ENCODE results near the gene ANKRD28. TPM values are rescaled to one million over a fixed set of nuclear protein-coding genes. Genes with fewer than 3 reads are reported as not detected.
"Not testable (repeated sequence)": the region's sequence is repeated elsewhere in the genome, so short reads cannot be mapped to it uniquely, and the experiment has no call there.

ANKRD28 gene
- total and polyA plus RNA-seq, 7 donors: 13.4 to 64.5 (median 41.5) TPM

GRCh38 chr3:15753056-15753710 is 44.6 kb downstream of the ANKRD28 start:
- Histone ChIP-seq H3K27me3 (no peaks in the 10 kb centered on the region), H3K27ac (peak overlapping the region in 3 of 4 donors; percentile 50 to 64 (median 60)), H3K4me3 (no peak overlapping the region), H3K9me3 (no peaks in the 10 kb centered on the region), H3K36me3 (peaks cover 0 to 9% (median 0%) of the 10 kb centered on the region in 4 donors), H3K4me1 (peaks cover 0 to 36% (median 25%) of the 10 kb centered on the region in 4 donors)
- WGBS, 2 donors: 21 to 67% methylated on average over 5 of the region's 5 CpGs
- no peak for DNase-seq
- no peak for TF ChIP-seq CTCF (IDR thresholded peaks at IDR 0.05)
- no peak for TF ChIP-seq EP300 (IDR thresholded peaks at IDR 0.05)
- no peak for TF ChIP-seq POLR2A (IDR thresholded peaks at IDR 0.05)
- TF ChIP-seq POLR2AphosphoS5 (IDR thresholded peaks at IDR 0.05): no peak
- intact Hi-C loops (cut with DNase I): no loop called here

DNA sequence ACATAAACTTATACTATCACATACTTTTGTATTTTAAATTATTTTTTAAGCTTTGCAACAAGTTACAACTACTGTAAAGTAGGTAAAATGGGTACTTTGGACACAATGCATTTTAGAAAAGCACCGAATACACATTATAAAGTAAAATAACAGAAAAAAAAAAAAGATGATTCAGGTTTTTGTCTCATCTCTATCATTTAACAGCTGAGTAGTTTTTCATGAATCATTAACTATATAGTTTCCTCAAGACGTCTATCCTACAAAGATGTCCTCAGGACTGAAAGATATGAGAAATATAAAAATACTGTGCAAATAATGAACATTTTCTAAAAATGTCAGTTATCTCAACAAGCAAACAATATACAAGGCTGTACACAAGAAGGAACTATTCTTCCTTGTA is 46.9 kb downstream of the ANKRD28 start:
- 75 to 90% methylated on average over 2 of the region's 2 CpGs for WGBS, 2 donors
- H3K4me1 ChIP-seq: peaks cover 0 to 24% (median 14%) of the 10 kb centered on the region in 4 donors
- intact Hi-C loops (cut with DNase I): no loop called here
- no peak for DNase-seq
- H3K4me3 ChIP-seq: no peak overlapping the region
- no peaks in the 10 kb centered on the region for H3K9me3 ChIP-seq
- H3K27me3 ChIP-seq: no peaks in the 10 kb centered on the region
- TF ChIP-seq POLR2AphosphoS5 (IDR thresholded peaks at IDR 0.05) (no peak), CTCF (IDR thresholded peaks at IDR 0.05) (no peak), EP300 (IDR thresholded peaks at IDR 0.05) (no peak), POLR2A (IDR thresholded peaks at IDR 0.05) (no peak)
- no peak overlapping the region for H3K27ac ChIP-seq
- H3K36me3 ChIP-seq: peaks cover 0 to 9% (median 0%) of the 10 kb centered on the region in 4 donors

DNA sequence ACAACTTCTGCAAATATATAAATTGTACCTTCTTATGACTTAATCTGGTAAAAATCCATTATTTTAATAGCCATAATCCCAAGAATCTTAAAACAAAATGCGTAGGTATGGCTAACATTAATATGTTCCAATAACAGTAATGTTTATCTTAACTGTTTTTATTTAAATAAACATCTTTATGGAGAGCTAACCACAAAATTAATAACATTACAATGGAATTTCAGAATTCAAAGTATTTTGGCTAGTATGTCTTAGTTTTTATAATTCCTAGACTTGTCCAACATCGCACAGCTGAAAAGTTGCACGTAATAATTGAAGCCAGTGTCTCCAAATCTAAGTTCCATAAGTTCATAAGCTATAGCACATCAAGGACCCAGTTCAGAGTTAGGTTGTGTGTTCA is 47.6 kb downstream of the ANKRD28 start:
- no peak overlapping the region for H3K4me3 ChIP-seq
- intact Hi-C loops (cut with DNase I): no loop called here
- no peaks in the 10 kb centered on the region for H3K9me3 ChIP-seq
- no peak for DNase-seq
- TF ChIP-seq POLR2AphosphoS5 (IDR thresholded peaks at IDR 0.05): no peak
- TF ChIP-seq EP300 (IDR thresholded peaks at IDR 0.05): no peak
- TF ChIP-seq CTCF (IDR thresholded peaks at IDR 0.05): no peak
- no peak for TF ChIP-seq POLR2A (IDR thresholded peaks at IDR 0.05)
- no peaks in the 10 kb centered on the region for H3K27me3 ChIP-seq
- WGBS, 2 donors: 91 to 95% methylated on average over 3 of the region's 3 CpGs
- no peak overlapping the region for H3K27ac ChIP-seq
- peaks cover 0 to 9% (median 0%) of the 10 kb centered on the region in 4 donors for H3K36me3 ChIP-seq
- H3K4me1 ChIP-seq: peaks cover 0 to 17% (median 14%) of the 10 kb centered on the region in 4 donors

DNA sequence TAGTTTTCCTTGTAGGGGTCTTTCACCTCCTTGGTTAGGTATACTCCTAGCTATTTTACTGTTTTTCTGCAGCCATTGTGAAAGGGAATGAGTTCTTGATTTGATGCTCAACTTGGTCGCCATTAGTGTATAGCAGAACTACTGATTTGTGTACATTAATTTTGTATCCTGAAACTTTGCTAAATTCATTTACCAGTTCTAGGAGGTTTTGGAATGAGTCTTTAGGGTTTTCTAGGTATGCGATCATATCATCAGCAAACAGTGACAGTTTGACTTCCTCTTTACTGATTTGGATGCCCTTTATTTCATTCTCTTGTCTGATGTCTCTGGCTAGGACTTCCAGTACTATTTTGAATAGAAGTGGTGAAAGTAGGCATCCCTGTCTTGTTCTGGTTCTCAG is 51.9 kb downstream of the ANKRD28 start:
- intact Hi-C loops (cut with DNase I); H3K27me3 ChIP-seq; DNase-seq; H3K4me1 ChIP-seq; H3K9me3 ChIP-seq; H3K27ac ChIP-seq; H3K36me3 ChIP-seq; H3K4me3 ChIP-seq: not testable (repeated sequence)
- 79 to 93% methylated on average over 2 of the region's 2 CpGs for WGBS, 2 donors

DNA sequence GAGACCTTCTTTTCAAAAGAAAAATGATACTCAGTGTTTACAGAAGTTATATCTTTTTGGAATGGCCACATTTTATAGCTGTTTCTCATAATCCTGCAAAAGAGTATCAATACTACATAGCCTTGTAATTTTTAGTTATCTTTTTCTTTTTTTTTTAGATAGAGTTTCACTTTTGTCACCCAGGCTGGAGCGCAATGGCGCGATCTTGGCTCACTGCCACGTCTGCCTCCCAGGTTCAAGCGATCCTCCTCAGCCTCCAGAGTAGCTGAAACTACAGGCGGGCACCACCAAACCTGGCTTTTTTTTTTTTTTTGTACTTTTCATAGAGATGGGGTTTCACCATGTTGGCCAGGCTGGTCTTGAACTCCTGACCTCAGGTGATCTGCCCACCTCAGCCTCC is 53.6 kb downstream of the ANKRD28 start:
- H3K27ac ChIP-seq: peak overlapping the region in 2 of 4 donors; percentile 6 to 23
- intact Hi-C loops (cut with DNase I): no loop called here
- H3K4me3 ChIP-seq: no peak overlapping the region
- TF ChIP-seq CTCF (IDR thresholded peaks at IDR 0.05): no peak
- no peak for TF ChIP-seq POLR2A (IDR thresholded peaks at IDR 0.05)
- TF ChIP-seq POLR2AphosphoS5 (IDR thresholded peaks at IDR 0.05): no peak
- TF ChIP-seq EP300 (IDR thresholded peaks at IDR 0.05): no peak
- peaks cover 0 to 5% (median 4%) of the 10 kb centered on the region in 4 donors for H3K4me1 ChIP-seq
- H3K36me3 ChIP-seq: no peaks in the 10 kb centered on the region
- 97 to 98% methylated on average over 6 of the region's 6 CpGs for WGBS, 2 donors
- no peaks in the 10 kb centered on the region for H3K9me3 ChIP-seq
- no peaks in the 10 kb centered on the region for H3K27me3 ChIP-seq
- no peak for DNase-seq

Measured in sigmoid colon (tissue), 7 donors.